HG02610 (cell line): ENCODE measurements around the gene NR0B1.

Experiments
- ATAC-seq: cut with Tn5 transposase; IDR thresholded peaks from one replicate; pipeline ENCODE4 v1.9.1; 2021; ENCODE audit warnings: mild to moderate bottlenecking, moderate library complexity; ENCODE audit not compliant: unreplicated experiment

Gene NR0B1

DNA sequence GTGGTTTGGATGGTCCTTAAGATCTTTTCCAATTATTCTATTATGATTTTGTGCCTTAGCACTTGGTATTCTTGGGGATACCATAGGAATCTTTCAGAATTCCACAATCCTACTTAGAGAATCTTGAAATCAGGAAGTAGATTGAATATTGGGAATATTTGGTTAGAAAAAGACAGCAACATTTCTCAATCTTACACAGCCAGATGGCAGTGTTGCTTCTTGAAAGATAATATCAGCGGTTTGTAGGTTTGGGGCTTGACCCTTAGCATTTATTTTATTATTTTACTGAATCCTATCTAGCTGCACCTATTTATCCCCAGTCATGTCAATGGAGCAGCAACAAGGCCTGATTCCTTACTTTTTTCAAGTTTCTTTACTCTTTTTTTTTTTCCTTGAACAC lies 33.7 kb downstream of the NR0B1 start:
- ATAC-seq: no peak

- ATAC-seq: no peak
Measured at GRCh38 chrX:30270639-30271038, 38.6 kb downstream of the NR0B1 start.

- no peak for ATAC-seq
Measured at GRCh38 chrX:30262763-30263162, 46.4 kb downstream of the NR0B1 start.

- no peak for ATAC-seq
Measured at GRCh38 chrX:30261012-30261411, 48.2 kb downstream of the NR0B1 start.

- ATAC-seq: no peak
Measured at GRCh38 chrX:30259927-30260326, 49.3 kb downstream of the NR0B1 start.
